Panc1 (cell line): ENCODE measurements around the gene TULP1. TPM values are rescaled to one million over a fixed set of nuclear protein-coding genes. Genes with fewer than 3 reads are reported as not detected.

ENCODE experiments used
- ATAC-seq: fragments of 200-7000 bp; cut with Tn5 transposase; 2 replicates; pipeline ENCODE4 v1.9.1; 2020; ENCODE audit warnings: mild to moderate bottlenecking, moderate library complexity
- BruUV-seq: library from RNA; stranded (reverse); fragments of 400-500 nt; replicated peaks from 2 replicates; lab custom pipeline; 2021; lab: Mats Ljungman, UMichigan
- CTCF ChIA-PET: fragments of 300-600 bp; sonication (Branson Sonifier 250); formaldehyde crosslinking; loops from one replicate; lab custom pipeline; 2022; ENCODE audit warnings: antibody characterized with exemption; lab: Charles Lee
- POLR2A ChIA-PET: fragments of 300-600 bp; sonication (Branson Sonifier 250); formaldehyde crosslinking; loops from one replicate; lab custom pipeline; 2022; ENCODE audit warnings: antibody characterized with exemption; lab: Charles Lee
- DNase-seq: peaks from one replicate; pipeline ENCODE4 v3.0.0-alpha.2; 2010; ENCODE audit warnings: low read depth, low spot score
- H3K27ac ChIP-seq: 2 replicates; pipeline ENCODE4 v1.5.1; 2011; ENCODE audit warnings: mild to moderate bottlenecking, low read length, inconsistent platforms
- H3K27me3 ChIP-seq: fragments of 200-500 bp; sonication (Bioruptor generic); 2 replicates; pipeline ENCODE4 v1.6.0; 2014; ENCODE audit warnings: low read length, inconsistent platforms; ENCODE audit not compliant: control insufficient read depth, insufficient read depth
- H3K36me3 ChIP-seq: fragments of 200-500 bp; sonication (Bioruptor generic); 2 replicates; pipeline ENCODE4 v1.5.1; 2014; ENCODE audit warnings: inconsistent platforms, mild to moderate bottlenecking, low read length, moderate library complexity; ENCODE audit not compliant: control insufficient read depth, insufficient read depth
- H3K4me1 ChIP-seq: 2 replicates; pipeline ENCODE4 v1.5.1; 2011; ENCODE audit warnings: inconsistent platforms, mild to moderate bottlenecking, low read length, moderate library complexity; ENCODE audit not compliant: control insufficient read depth, insufficient read depth
- H3K4me3 ChIP-seq, 2 experiments: 2 replicates each; pipeline ENCODE4 v1.5.1; 2011 to 2012; ENCODE audit warnings: low read depth in 2 of 2, low read length in 2 of 2, mild to moderate bottlenecking in 2 of 2, inconsistent platforms in 1 of 2, moderate library complexity in 1 of 2
- H3K9me3 ChIP-seq: fragments of 200-500 bp; sonication (Bioruptor generic); 2 replicates; pipeline ENCODE4 v1.5.1; 2014; ENCODE audit warnings: low read depth, mild to moderate bottlenecking, inconsistent platforms, low read length, moderate library complexity; ENCODE audit not compliant: control insufficient read depth, insufficient read depth
- CTCF ChIP-seq: fragments of 450-650 bp; IDR thresholded peaks from 2 replicates; pipeline ENCODE4 v1.5.1; 2017; ENCODE audit warnings: mild to moderate bottlenecking
- POLR2AphosphoS5 ChIP-seq: IDR thresholded peaks from 2 replicates; pipeline ENCODE4 v1.6.1; 2012; ENCODE audit warnings: mild to moderate bottlenecking, low read depth, low read length, moderate library complexity
- REST ChIP-seq, 2 experiments: IDR thresholded peaks; 2 replicates each; pipeline ENCODE4 v1.6.1; 2011 to 2012; ENCODE audit warnings: low read depth in 2 of 2, control low read depth in 1 of 2, low read length in 1 of 2, mild to moderate bottlenecking in 1 of 2, moderate library complexity in 1 of 2; ENCODE audit not compliant: insufficient read depth in 1 of 2
- SIN3A ChIP-seq: IDR thresholded peaks from 2 replicates; pipeline ENCODE4 v1.6.1; 2012; ENCODE audit warnings: low read depth, mild to moderate bottlenecking, low read length, moderate library complexity, borderline replicate concordance; ENCODE audit not compliant: insufficient read depth
- TCF7L2 ChIP-seq: IDR thresholded peaks from 2 replicates; pipeline ENCODE4 v1.6.1; 2011; ENCODE audit warnings: mild to moderate bottlenecking, low read depth, low read length, inconsistent platforms
- in situ Hi-C: cut with HindIII; loops from 2 replicates; pipeline ENCODE4 v1.10.0; 2016; ENCODE audit warnings: low sequenced_read_pairs, low pct_unique_long_range_greater_than_20kb
- intact Hi-C: fragments of 100-400 bp; cut with micrococcal nuclease; formaldehyde crosslinking; loops from one replicate; pipeline ENCODE4 v1.10.0; 2022; ENCODE audit not compliant: unreplicated experiment
- total RNA-seq: library from RNA; stranded (reverse); gene quantifications from one replicate; pipeline ENCODE4 v1.2.1, GENCODE V29; 2021; ENCODE audit not compliant: unreplicated experiment

Gene TULP1
- total RNA-seq, 1 experiment from 2014 or later: not detected

- no peak for ATAC-seq
- ChIA-PET POLR2A (no interaction called here), CTCF (no interaction called here)
These were observed 6.2 kb downstream of the TULP1 start for GRCh38 chr6:35506536-35506935.

GRCh38 chr6:35505999-35506412, 6.7 kb downstream of the TULP1 start:
- intact Hi-C loops: no loop called here
- Histone ChIP-seq H3K9me3 (no peaks in the 10 kb centered on the region), H3K27ac (no peak overlapping the region), H3K36me3 (no peaks in the 10 kb centered on the region), H3K27me3 (no peaks in the 10 kb centered on the region), H3K4me1 (no peaks in the 10 kb centered on the region), H3K4me3 (no peak overlapping the region)
- POLR2A ChIA-PET: no interaction called here
- no TSS peak for BruUV-seq
- TF ChIP-seq REST (IDR thresholded peaks at IDR 0.05; ENCODE audit: insufficient read depth in 1 of 2, low read depth in 2 of 2, low read length in 1 of 2) (no peak), POLR2AphosphoS5 (no peak), TCF7L2 (no peak), SIN3A (no peak), CTCF (no peak)
- no peak for ATAC-seq
- no peak for DNase-seq
- in situ Hi-C loops: no loop called here
- CTCF ChIA-PET: no interaction called here

More at GRCh38 chr6:35506536-35506935, 6.2 kb downstream of the TULP1 start:
- Histone ChIP-seq H3K27me3 (no peaks in the 10 kb centered on the region), H3K4me1 (no peaks in the 10 kb centered on the region), H3K36me3 (no peaks in the 10 kb centered on the region), H3K9me3 (no peaks in the 10 kb centered on the region), H3K27ac (no peak overlapping the region), H3K4me3 (no peak overlapping the region)
- intact Hi-C loops (no loop called here), in situ Hi-C loops (no loop called here)
- no peak for DNase-seq
- TF ChIP-seq CTCF (no peak), TCF7L2 (no peak), SIN3A (no peak), REST (IDR thresholded peaks at IDR 0.05; ENCODE audit: insufficient read depth in 1 of 2, low read depth in 2 of 2, low read length in 1 of 2) (no peak), POLR2AphosphoS5 (no peak)
- BruUV-seq: no TSS peak
